Measurements from ENCODE around the gene GJB4. TPM values are rescaled to one million over a fixed set of nuclear protein-coding genes. Genes with fewer than 3 reads are reported as not detected.

Gene GJB4
- 0.89 and 1.3 TPM in 2 replicates for total RNA-seq

GRCh38 chr1:34759503-34760357, at the start of gene GJB4:
TSS of gene GJB4 (plus strand) at chr1:34759740. CDS start at chr1:34761255, 1,515 bp downstream.
- TF ChIP-seq CTCF (IDR thresholded peaks at IDR 0.05; ENCODE audit: insufficient read depth, low read length, poor library complexity, severe bottlenecking) = peak; percentile 10
- no peaks in the 10 kb centered on the region for H3K27me3 ChIP-seq (ENCODE audit: control insufficient read depth, insufficient read depth, low read length)
- H3K36me3 ChIP-seq (ENCODE audit: control insufficient read depth, insufficient read depth, low read length) = no peaks in the 10 kb centered on the region
- DNase-seq (ENCODE audit: low read depth) = no peak
- H3K4me3 ChIP-seq (ENCODE audit: low read depth, low read length) = no peak within 1 kb of the TSS

- no peak for TF ChIP-seq CTCF (IDR thresholded peaks at IDR 0.05; ENCODE audit: insufficient read depth, low read length, poor library complexity, severe bottlenecking)
- DNase-seq (ENCODE audit: low read depth) = no peak
- no peaks in the 10 kb centered on the region for H3K36me3 ChIP-seq (ENCODE audit: control insufficient read depth, insufficient read depth, low read length)
- H3K4me3 ChIP-seq (ENCODE audit: low read depth, low read length) = no peak overlapping the region
- no peaks in the 10 kb centered on the region for H3K27me3 ChIP-seq (ENCODE audit: control insufficient read depth, insufficient read depth, low read length)
Measured at GRCh38 chr1:34710812-34711211, 48.7 kb upstream of the GJB4 start.

- TF ChIP-seq CTCF (IDR thresholded peaks at IDR 0.05; ENCODE audit: insufficient read depth, low read length, poor library complexity, severe bottlenecking) = no peak
- DNase-seq (ENCODE audit: low read depth) = no peak
- Histone ChIP-seq H3K4me3 (ENCODE audit: low read depth, low read length) (no peak overlapping the region), H3K27me3 (ENCODE audit: control insufficient read depth, insufficient read depth, low read length) (no peaks in the 10 kb centered on the region), H3K36me3 (ENCODE audit: control insufficient read depth, insufficient read depth, low read length) (no peaks in the 10 kb centered on the region)
Measured at GRCh38 chr1:34711485-34711884, 48.1 kb upstream of the GJB4 start.

GRCh38 chr1:34712007-34712688, 47.4 kb upstream of the GJB4 start:
- H3K27me3 ChIP-seq (ENCODE audit: control insufficient read depth, insufficient read depth, low read length) = no peaks in the 10 kb centered on the region
- H3K36me3 ChIP-seq (ENCODE audit: control insufficient read depth, insufficient read depth, low read length) = no peaks in the 10 kb centered on the region
- no peak for TF ChIP-seq CTCF (IDR thresholded peaks at IDR 0.05; ENCODE audit: insufficient read depth, low read length, poor library complexity, severe bottlenecking)
- no peak for DNase-seq (ENCODE audit: low read depth)
- no peak overlapping the region for H3K4me3 ChIP-seq (ENCODE audit: low read depth, low read length)

GRCh38 chr1:34713443-34713842, 46.1 kb upstream of the GJB4 start:
- no peak for DNase-seq (ENCODE audit: low read depth)
- no peaks in the 10 kb centered on the region for H3K27me3 ChIP-seq (ENCODE audit: control insufficient read depth, insufficient read depth, low read length)
- no peaks in the 10 kb centered on the region for H3K36me3 ChIP-seq (ENCODE audit: control insufficient read depth, insufficient read depth, low read length)
- TF ChIP-seq CTCF (IDR thresholded peaks at IDR 0.05; ENCODE audit: insufficient read depth, low read length, poor library complexity, severe bottlenecking) = no peak
- no peak overlapping the region for H3K4me3 ChIP-seq (ENCODE audit: low read depth, low read length)

All from kidney epithelial cell (primary cell).